ENCODE measurements around the gene MBTPS1. TPM values are rescaled to one million over a fixed set of nuclear protein-coding genes. Genes with fewer than 3 reads are reported as not detected.
A peak's percentile ranks its signal among the peaks of the same experiment; 100 is the strongest.

The MBTPS1 gene
- total RNA-seq, 1 experiment from 2014 or later: 46.9 TPM

DNA sequence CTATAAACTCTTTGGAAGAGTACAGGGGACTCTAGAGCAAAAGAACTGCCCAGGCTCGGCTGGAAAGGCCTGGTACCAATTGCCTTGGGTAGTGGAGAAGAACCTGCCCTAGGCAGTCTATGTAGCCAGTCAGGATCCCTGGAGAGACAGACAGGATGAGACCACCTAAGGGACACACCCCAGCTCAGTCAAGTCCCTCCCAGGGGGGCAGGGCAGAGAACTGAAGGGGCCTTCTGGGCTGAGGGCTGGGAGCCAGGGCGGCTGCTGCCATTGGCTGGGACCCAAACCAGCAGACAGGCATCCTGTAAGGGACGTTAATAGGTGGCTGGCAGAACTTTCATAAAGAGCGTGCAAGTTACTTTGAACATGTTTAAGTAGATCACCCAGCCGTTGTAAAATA lies 61.4 kb downstream of the MBTPS1 start (continued):
- TF ChIP-seq ATF1 (CRISPR knock-in tag; IDR thresholded peaks at IDR 0.05): no peak

DNA sequence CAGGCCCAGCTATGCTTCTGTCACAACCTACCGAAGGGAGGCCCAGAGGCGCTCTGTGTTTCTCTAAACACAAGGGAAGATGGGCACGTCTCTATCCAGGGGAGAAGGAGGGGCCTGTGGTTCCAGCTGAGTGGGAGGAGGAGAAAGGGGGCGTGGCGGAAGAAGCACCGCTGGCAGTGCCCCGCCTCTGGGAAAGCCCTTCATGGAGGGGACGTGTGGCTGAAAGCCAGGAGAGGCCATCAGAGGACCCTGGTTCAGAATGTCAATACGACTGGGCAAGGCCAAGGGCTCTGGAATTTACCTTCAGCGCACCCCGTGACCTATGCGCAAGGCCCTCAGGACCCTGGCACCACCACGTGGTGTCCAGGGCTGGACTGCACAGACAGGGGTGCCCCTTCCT lies 61.8 kb downstream of the MBTPS1 start:
- no peaks in the 10 kb centered on the region for H3K4me1 Mint-ChIP-seq
- H3K27me3 Mint-ChIP-seq (ENCODE audit: low read depth): no peaks in the 10 kb centered on the region
- ChIA-PET CTCF (interaction anchor here (0.6 to 2.2 kb wide), 5 partner anchors 11 to 101 kb away, joined by 3 to 10 read pairs (median 7); partner anchors contain the start of gene OSGIN1), POLR2A (interaction anchor here (0.5 kb wide), 1 partner anchor 69 kb away, joined by 4 read pairs; no protein-coding TSS in a partner anchor)
- DNase-seq (ENCODE audit: low spot score) (peak; percentile 55), ATAC-seq (peak; percentile 86)
- peaks cover 51% of the 10 kb centered on the region for H3K36me3 Mint-ChIP-seq
- no peaks in the 10 kb centered on the region for H3K9me3 Mint-ChIP-seq
- TF ChIP-seq CBFB (CRISPR knock-in tag; IDR thresholded peaks at IDR 0.05; ENCODE audit: low read depth) (no peak), SOX15 (CRISPR knock-in tag; IDR thresholded peaks at IDR 0.05) (no peak), CREM (CRISPR knock-in tag; IDR thresholded peaks at IDR 0.05) (no peak), SP1 (CRISPR knock-in tag; conservative IDR thresholded peaks at IDR 0.05) (no peak), ZBTB21 (CRISPR knock-in tag; IDR thresholded peaks at IDR 0.05; ENCODE audit: borderline replicate concordance) (no peak), ZNF121 (CRISPR knock-in tag; IDR thresholded peaks at IDR 0.05) (no peak), MXD4 (CRISPR knock-in tag; IDR thresholded peaks at IDR 0.05; ENCODE audit: borderline replicate concordance) (no peak), ZNF232 (CRISPR knock-in tag; IDR thresholded peaks at IDR 0.05) (no peak), ZNF263 (CRISPR knock-in tag; IDR thresholded peaks at IDR 0.05; ENCODE audit: low read depth) (no peak), NR3C1 (CRISPR knock-in tag; conservative IDR thresholded peaks at IDR 0.05; ENCODE audit: low read depth) (no peak), SMAD3 (CRISPR knock-in tag; IDR thresholded peaks at IDR 0.05; ENCODE audit: borderline replicate concordance) (no peak)
- TF ChIP-seq, protein P1, sequence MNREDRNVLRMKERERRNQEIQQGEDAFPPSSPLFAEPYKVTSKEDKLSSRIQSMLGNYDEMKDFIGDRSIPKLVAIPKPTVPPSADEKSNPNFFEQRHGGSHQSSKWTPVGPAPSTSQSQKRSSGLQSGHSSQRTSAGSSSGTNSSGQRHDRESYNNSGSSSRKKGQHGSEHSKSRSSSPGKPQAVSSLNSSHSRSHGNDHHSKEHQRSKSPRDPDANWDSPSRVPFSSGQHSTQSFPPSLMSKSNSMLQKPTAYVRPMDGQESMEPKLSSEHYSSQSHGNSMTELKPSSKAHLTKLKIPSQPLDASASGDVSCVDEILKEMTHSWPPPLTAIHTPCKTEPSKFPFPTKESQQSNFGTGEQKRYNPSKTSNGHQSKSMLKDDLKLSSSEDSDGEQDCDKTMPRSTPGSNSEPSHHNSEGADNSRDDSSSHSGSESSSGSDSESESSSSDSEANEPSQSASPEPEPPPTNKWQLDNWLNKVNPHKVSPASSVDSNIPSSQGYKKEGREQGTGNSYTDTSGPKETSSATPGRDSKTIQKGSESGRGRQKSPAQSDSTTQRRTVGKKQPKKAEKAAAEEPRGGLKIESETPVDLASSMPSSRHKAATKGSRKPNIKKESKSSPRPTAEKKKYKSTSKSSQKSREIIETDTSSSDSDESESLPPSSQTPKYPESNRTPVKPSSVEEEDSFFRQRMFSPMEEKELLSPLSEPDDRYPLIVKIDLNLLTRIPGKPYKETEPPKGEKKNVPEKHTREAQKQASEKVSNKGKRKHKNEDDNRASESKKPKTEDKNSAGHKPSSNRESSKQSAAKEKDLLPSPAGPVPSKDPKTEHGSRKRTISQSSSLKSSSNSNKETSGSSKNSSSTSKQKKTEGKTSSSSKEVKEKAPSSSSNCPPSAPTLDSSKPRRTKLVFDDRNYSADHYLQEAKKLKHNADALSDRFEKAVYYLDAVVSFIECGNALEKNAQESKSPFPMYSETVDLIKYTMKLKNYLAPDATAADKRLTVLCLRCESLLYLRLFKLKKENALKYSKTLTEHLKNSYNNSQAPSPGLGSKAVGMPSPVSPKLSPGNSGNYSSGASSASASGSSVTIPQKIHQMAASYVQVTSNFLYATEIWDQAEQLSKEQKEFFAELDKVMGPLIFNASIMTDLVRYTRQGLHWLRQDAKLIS (CRISPR knock-in tag; IDR thresholded peaks at IDR 0.05; ENCODE audit: borderline replicate concordance): no peak
- TF ChIP-seq, protein P2, sequence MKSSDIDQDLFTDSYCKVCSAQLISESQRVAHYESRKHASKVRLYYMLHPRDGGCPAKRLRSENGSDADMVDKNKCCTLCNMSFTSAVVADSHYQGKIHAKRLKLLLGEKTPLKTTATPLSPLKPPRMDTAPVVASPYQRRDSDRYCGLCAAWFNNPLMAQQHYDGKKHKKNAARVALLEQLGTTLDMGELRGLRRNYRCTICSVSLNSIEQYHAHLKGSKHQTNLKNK (CRISPR knock-in tag; IDR thresholded peaks at IDR 0.05): no peak
- TF ChIP-seq, protein P3, sequence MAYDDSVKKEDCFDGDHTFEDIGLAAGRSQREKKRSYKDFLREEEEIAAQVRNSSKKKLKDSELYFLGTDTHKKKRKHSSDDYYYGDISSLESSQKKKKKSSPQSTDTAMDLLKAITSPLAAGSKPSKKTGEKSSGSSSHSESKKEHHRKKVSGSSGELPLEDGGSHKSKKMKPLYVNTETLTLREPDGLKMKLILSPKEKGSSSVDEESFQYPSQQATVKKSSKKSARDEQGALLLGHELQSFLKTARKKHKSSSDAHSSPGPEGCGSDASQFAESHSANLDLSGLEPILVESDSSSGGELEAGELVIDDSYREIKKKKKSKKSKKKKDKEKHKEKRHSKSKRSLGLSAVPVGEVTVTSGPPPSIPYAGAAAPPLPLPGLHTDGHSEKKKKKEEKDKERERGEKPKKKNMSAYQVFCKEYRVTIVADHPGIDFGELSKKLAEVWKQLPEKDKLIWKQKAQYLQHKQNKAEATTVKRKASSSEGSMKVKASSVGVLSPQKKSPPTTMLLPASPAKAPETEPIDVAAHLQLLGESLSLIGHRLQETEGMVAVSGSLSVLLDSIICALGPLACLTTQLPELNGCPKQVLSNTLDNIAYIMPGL (CRISPR knock-in tag; IDR thresholded peaks at IDR 0.05): no peak
- TF ChIP-seq, protein P4, sequence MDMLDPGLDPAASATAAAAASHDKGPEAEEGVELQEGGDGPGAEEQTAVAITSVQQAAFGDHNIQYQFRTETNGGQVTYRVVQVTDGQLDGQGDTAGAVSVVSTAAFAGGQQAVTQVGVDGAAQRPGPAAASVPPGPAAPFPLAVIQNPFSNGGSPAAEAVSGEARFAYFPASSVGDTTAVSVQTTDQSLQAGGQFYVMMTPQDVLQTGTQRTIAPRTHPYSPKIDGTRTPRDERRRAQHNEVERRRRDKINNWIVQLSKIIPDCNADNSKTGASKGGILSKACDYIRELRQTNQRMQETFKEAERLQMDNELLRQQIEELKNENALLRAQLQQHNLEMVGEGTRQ (CRISPR knock-in tag; IDR thresholded peaks at IDR 0.05): no peak
- TF ChIP-seq, protein P5, sequence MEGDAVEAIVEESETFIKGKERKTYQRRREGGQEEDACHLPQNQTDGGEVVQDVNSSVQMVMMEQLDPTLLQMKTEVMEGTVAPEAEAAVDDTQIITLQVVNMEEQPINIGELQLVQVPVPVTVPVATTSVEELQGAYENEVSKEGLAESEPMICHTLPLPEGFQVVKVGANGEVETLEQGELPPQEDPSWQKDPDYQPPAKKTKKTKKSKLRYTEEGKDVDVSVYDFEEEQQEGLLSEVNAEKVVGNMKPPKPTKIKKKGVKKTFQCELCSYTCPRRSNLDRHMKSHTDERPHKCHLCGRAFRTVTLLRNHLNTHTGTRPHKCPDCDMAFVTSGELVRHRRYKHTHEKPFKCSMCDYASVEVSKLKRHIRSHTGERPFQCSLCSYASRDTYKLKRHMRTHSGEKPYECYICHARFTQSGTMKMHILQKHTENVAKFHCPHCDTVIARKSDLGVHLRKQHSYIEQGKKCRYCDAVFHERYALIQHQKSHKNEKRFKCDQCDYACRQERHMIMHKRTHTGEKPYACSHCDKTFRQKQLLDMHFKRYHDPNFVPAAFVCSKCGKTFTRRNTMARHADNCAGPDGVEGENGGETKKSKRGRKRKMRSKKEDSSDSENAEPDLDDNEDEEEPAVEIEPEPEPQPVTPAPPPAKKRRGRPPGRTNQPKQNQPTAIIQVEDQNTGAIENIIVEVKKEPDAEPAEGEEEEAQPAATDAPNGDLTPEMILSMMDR (IDR thresholded peaks at IDR 0.05): no peak
- TF ChIP-seq, protein P6, sequence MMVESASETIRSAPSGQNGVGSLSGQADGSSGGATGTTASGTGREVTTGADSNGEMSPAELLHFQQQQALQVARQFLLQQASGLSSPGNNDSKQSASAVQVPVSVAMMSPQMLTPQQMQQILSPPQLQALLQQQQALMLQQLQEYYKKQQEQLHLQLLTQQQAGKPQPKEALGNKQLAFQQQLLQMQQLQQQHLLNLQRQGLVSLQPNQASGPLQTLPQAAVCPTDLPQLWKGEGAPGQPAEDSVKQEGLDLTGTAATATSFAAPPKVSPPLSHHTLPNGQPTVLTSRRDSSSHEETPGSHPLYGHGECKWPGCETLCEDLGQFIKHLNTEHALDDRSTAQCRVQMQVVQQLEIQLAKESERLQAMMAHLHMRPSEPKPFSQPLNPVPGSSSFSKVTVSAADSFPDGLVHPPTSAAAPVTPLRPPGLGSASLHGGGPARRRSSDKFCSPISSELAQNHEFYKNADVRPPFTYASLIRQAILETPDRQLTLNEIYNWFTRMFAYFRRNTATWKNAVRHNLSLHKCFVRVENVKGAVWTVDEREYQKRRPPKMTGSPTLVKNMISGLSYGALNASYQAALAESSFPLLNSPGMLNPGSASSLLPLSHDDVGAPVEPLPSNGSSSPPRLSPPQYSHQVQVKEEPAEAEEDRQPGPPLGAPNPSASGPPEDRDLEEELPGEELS (CRISPR knock-in tag; IDR thresholded peaks at IDR 0.05): no peak
- TF ChIP-seq, protein P7, sequence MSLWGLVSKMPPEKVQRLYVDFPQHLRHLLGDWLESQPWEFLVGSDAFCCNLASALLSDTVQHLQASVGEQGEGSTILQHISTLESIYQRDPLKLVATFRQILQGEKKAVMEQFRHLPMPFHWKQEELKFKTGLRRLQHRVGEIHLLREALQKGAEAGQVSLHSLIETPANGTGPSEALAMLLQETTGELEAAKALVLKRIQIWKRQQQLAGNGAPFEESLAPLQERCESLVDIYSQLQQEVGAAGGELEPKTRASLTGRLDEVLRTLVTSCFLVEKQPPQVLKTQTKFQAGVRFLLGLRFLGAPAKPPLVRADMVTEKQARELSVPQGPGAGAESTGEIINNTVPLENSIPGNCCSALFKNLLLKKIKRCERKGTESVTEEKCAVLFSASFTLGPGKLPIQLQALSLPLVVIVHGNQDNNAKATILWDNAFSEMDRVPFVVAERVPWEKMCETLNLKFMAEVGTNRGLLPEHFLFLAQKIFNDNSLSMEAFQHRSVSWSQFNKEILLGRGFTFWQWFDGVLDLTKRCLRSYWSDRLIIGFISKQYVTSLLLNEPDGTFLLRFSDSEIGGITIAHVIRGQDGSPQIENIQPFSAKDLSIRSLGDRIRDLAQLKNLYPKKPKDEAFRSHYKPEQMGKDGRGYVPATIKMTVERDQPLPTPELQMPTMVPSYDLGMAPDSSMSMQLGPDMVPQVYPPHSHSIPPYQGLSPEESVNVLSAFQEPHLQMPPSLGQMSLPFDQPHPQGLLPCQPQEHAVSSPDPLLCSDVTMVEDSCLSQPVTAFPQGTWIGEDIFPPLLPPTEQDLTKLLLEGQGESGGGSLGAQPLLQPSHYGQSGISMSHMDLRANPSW (CRISPR knock-in tag; conservative IDR thresholded peaks at IDR 0.05; ENCODE audit: low read depth): no peak
- no peak overlapping the region for H3K27ac Mint-ChIP-seq
- H3K4me3 Mint-ChIP-seq: no peak overlapping the region
